Kidney epithelial cell (primary cell): ENCODE measurements around the gene CREBRF. TPM values are rescaled to one million over a fixed set of nuclear protein-coding genes. Genes with fewer than 3 reads are reported as not detected.
A peak's percentile ranks its signal among the peaks of the same experiment; 100 is the strongest.

Experiments
- DNase-seq: peaks from one replicate; pipeline ENCODE4 v3.0.0-alpha.2; 2010; ENCODE audit warnings: low read depth
- H3K27me3 ChIP-seq: 2 replicates; pipeline ENCODE4 v1.6.0; 2011; ENCODE audit warnings: low read length; ENCODE audit not compliant: control insufficient read depth, insufficient read depth
- H3K36me3 ChIP-seq: 2 replicates; pipeline ENCODE4 v1.5.1; 2011; ENCODE audit warnings: low read length; ENCODE audit not compliant: control insufficient read depth, insufficient read depth
- H3K4me3 ChIP-seq: 2 replicates; pipeline ENCODE4 v1.5.1; 2011; ENCODE audit warnings: low read depth, mild to moderate bottlenecking, control low read depth, low read length
- CTCF ChIP-seq: IDR thresholded peaks from 2 replicates; pipeline ENCODE4 v1.5.1; 2011; ENCODE audit warnings: mild to moderate bottlenecking, moderate library complexity, low read length, control low read depth, inconsistent platforms; ENCODE audit not compliant: insufficient read depth, poor library complexity, severe bottlenecking
- total RNA-seq: library from RNA; depleted of rRNA; stranded (reverse); fragments of >200 nt; gene quantifications from 2 replicates; pipeline ENCODE4 v1.2.3, GENCODE V29; 2015

The CREBRF gene
- 11.4 and 13.1 TPM in 2 replicates for total RNA-seq

GRCh38 chr5:173055983-173056782 is at the start of gene CREBRF:
TSS of gene CREBRF (plus strand) at chr5:173056352. CDS start at chr5:173080776, 24,424 bp downstream.
- H3K27me3 ChIP-seq: no peaks in the 10 kb centered on the region
- peak; percentile 77 for DNase-seq
- H3K4me3 ChIP-seq: peak within 1 kb of the TSS; percentile 75
- H3K36me3 ChIP-seq: no peaks in the 10 kb centered on the region
- TF ChIP-seq CTCF: no peak

- DNase-seq: peak; percentile 41
These were observed 46.1 kb upstream of the CREBRF start for GRCh38 chr5:173010021-173010420.

GRCh38 chr5:173010547-173011464 is 45.3 kb upstream of the CREBRF start:
- Histone ChIP-seq H3K27me3 (no peaks in the 10 kb centered on the region), H3K36me3 (no peaks in the 10 kb centered on the region), H3K4me3 (no peak overlapping the region)
- DNase-seq: no peak
- peak; percentile 28 for TF ChIP-seq CTCF

More at GRCh38 chr5:173010021-173010420, 46.1 kb upstream of the CREBRF start:
- no peak for TF ChIP-seq CTCF
- H3K36me3 ChIP-seq: no peaks in the 10 kb centered on the region
- no peak overlapping the region for H3K4me3 ChIP-seq
- H3K27me3 ChIP-seq: no peaks in the 10 kb centered on the region

GRCh38 chr5:173011566-173011965 is 44.6 kb upstream of the CREBRF start:
- H3K4me3 ChIP-seq: no peak overlapping the region
- DNase-seq: no peak
- TF ChIP-seq CTCF: no peak
- H3K27me3 ChIP-seq: no peaks in the 10 kb centered on the region
- no peaks in the 10 kb centered on the region for H3K36me3 ChIP-seq

- DNase-seq: no peak
- TF ChIP-seq CTCF: no peak
- no peaks in the 10 kb centered on the region for H3K36me3 ChIP-seq
These were observed 43.3 kb upstream of the CREBRF start for GRCh38 chr5:173012882-173013281.

More at GRCh38 chr5:173012882-173013281, 43.3 kb upstream of the CREBRF start:
- Histone ChIP-seq H3K27me3 (no peaks in the 10 kb centered on the region), H3K4me3 (no peak overlapping the region)
